Activated B cell treated with CpG ODN at 0.5 μM for 24 hours (primary cell): Measurements from ENCODE around the gene TNFRSF4. TPM values are rescaled to one million over a fixed set of nuclear protein-coding genes. Genes with fewer than 3 reads are reported as not detected.

ENCODE experiments used
- ATAC-seq: fragments of 200-7000 bp; cut with Tn5 transposase; one replicate; pipeline ENCODE4 v1.10.0; 2021; ENCODE audit warnings: low read depth, mild to moderate bottlenecking, moderate library complexity
- CTCF ChIA-PET: fragments of 350-600 bp; sonication (Branson Sonifier 250); formaldehyde crosslinking; loops from one replicate; lab custom pipeline; 2021; ENCODE audit warnings: antibody characterized with exemption; lab: Charles Lee
- POLR2A ChIA-PET: fragments of 350-600 bp; sonication (Branson Sonifier 250); formaldehyde crosslinking; loops from one replicate; lab custom pipeline; 2021; ENCODE audit warnings: antibody characterized with exemption; lab: Charles Lee
- DNase-seq: peaks from one replicate; pipeline ENCODE4 v3.0.0; 2022
- H3K27ac Mint-ChIP-seq: one replicate; pipeline ENCODE4 v1.8.0; 2020; ENCODE audit warnings: mixed read lengths
- H3K27me3 Mint-ChIP-seq: one replicate; pipeline ENCODE4 v1.8.0; 2021; ENCODE audit warnings: mixed read lengths
- H3K36me3 Mint-ChIP-seq: one replicate; pipeline ENCODE4 v1.8.0; 2021; ENCODE audit warnings: low read depth, mixed read lengths
- H3K4me1 Mint-ChIP-seq: one replicate; pipeline ENCODE4 v1.8.0; 2021; ENCODE audit warnings: mixed read lengths
- H3K4me3 Mint-ChIP-seq: one replicate; pipeline ENCODE4 v1.8.0; 2020; ENCODE audit warnings: mild to moderate bottlenecking, mixed read lengths
- H3K9me3 Mint-ChIP-seq: one replicate; pipeline ENCODE4 v1.8.0; 2020; ENCODE audit warnings: mixed read lengths
- CTCF ChIP-seq: fragments of 200-600 bp; IDR thresholded peaks from one replicate; pipeline ENCODE4 v1.8.0; 2022; ENCODE audit warnings: antibody characterized with exemption, mild to moderate bottlenecking
- intact Hi-C: fragments of 100-400 bp; cut with micrococcal nuclease; formaldehyde crosslinking; loops from one replicate; pipeline ENCODE4 v1.15.1; 2024
- total RNA-seq: library from RNA; stranded (reverse); gene quantifications from 2 replicates; pipeline ENCODE4 v1.2.3, GENCODE V29; 2022

The TNFRSF4 gene
- total RNA-seq, 1 donor from 2014 or later, result 0.86 TPM

- POLR2A ChIA-PET, result interaction anchor here (0.6 kb wide), 1 partner anchor 122 kb away, joined by 3 read pairs; no protein-coding TSS in a partner anchor
- CTCF ChIA-PET, result interaction anchor here (1.0 kb wide), 1 partner anchor 125 kb away, joined by 3 read pairs; no protein-coding TSS in a partner anchor
- ATAC-seq (no peak), DNase-seq (no peak)
- no peaks in the 10 kb centered on the region for H3K9me3 Mint-ChIP-seq
- intact Hi-C loops, result no loop called here
- no peak for TF ChIP-seq CTCF
- H3K4me3 Mint-ChIP-seq, result no peak overlapping the region
- peaks cover 2% of the 10 kb centered on the region for H3K36me3 Mint-ChIP-seq
- H3K4me1 Mint-ChIP-seq, result peaks cover 19% of the 10 kb centered on the region
- H3K27ac Mint-ChIP-seq, result no peak overlapping the region
- no peaks in the 10 kb centered on the region for H3K27me3 Mint-ChIP-seq
These were observed 33.5 kb upstream of the TNFRSF4 start for GRCh38 chr1:1247341-1247913.

- ATAC-seq (no peak), DNase-seq (no peak)
- POLR2A ChIA-PET, result interaction anchor here (0.6 kb wide), 1 partner anchor 121 kb away, joined by 3 read pairs; no protein-coding TSS in a partner anchor
- H3K4me1 Mint-ChIP-seq, result peaks cover 19% of the 10 kb centered on the region
- intact Hi-C loops, result no loop called here
- H3K27me3 Mint-ChIP-seq, result no peaks in the 10 kb centered on the region
- no peaks in the 10 kb centered on the region for H3K9me3 Mint-ChIP-seq
- H3K36me3 Mint-ChIP-seq, result no peaks in the 10 kb centered on the region
- H3K27ac Mint-ChIP-seq, result no peak within 1 kb of the TSS
- CTCF ChIA-PET, result interaction anchor here (1.1 kb wide), 1 partner anchor 124 kb away, joined by 3 read pairs; no protein-coding TSS in a partner anchor
- TF ChIP-seq CTCF, result no peak
- H3K4me3 Mint-ChIP-seq, result no peak within 1 kb of the TSS
These were observed 32.8 kb upstream of the TNFRSF4 start, which contains the start of gene C1QTNF12 for GRCh38 chr1:1246577-1247340. Gene C1QTNF12, minus strand, starts transcription at chr1:1246722. Its CDS starts 32 bp downstream, at chr1:1246690.

GRCh38 chr1:1245817-1246576 lies 32.0 kb upstream of the TNFRSF4 start:
- POLR2A ChIA-PET, result no interaction called here
- intact Hi-C loops, result no loop called here
- Mint-ChIP-seq H3K9me3 (no peaks in the 10 kb centered on the region), H3K27ac (no peak overlapping the region), H3K27me3 (no peaks in the 10 kb centered on the region), H3K36me3 (no peaks in the 10 kb centered on the region), H3K4me3 (no peak overlapping the region), H3K4me1 (peaks cover 15% of the 10 kb centered on the region)
- no peak for TF ChIP-seq CTCF
- CTCF ChIA-PET, result interaction anchor here (1.1 kb wide), 1 partner anchor 123 kb away, joined by 3 read pairs; no protein-coding TSS in a partner anchor
- ATAC-seq (no peak), DNase-seq (no peak)

GRCh38 chr1:1245178-1245816 lies 31.3 kb upstream of the TNFRSF4 start:
- no peak for TF ChIP-seq CTCF
- H3K4me3 Mint-ChIP-seq, result no peak overlapping the region
- intact Hi-C loops, result no loop called here
- H3K4me1 Mint-ChIP-seq, result peaks cover 9% of the 10 kb centered on the region
- H3K9me3 Mint-ChIP-seq, result no peaks in the 10 kb centered on the region
- H3K27ac Mint-ChIP-seq, result no peak overlapping the region
- CTCF ChIA-PET, result no interaction called here
- POLR2A ChIA-PET, result no interaction called here
- ATAC-seq (no peak), DNase-seq (no peak)
- H3K27me3 Mint-ChIP-seq, result no peaks in the 10 kb centered on the region
- no peaks in the 10 kb centered on the region for H3K36me3 Mint-ChIP-seq
